Endothelial cell of umbilical vein (primary cell): ENCODE measurements around the gene COX18. TPM values are rescaled to one million over a fixed set of nuclear protein-coding genes. Genes with fewer than 3 reads are reported as not detected.

Source experiments
- BruUV-seq: library from RNA; stranded (reverse); fragments of 400-500 nt; replicated peaks from 2 replicates; lab custom pipeline; 2021; lab: Mats Ljungman, UMichigan
- CTCF ChIA-PET: fragments of 300-600, 350-600 bp; sonication (Branson Sonifier 250); formaldehyde crosslinking; loops from one replicate; lab custom pipeline; 2021; ENCODE audit warnings: antibody characterized with exemption, inconsistent platforms; lab: Charles Lee
- POLR2A ChIA-PET: fragments of 300-600, 350-600 bp; sonication (Branson Sonifier 250); formaldehyde crosslinking; loops from one replicate; lab custom pipeline; 2021; ENCODE audit warnings: antibody characterized with exemption, inconsistent platforms; lab: Charles Lee
- DNase-seq: peaks from one replicate; pipeline ENCODE4 v3.0.0-alpha.2; 2011; ENCODE audit warnings: low read depth, low spot score
- FAIRE-seq: peaks from 2 replicates; lab custom pipeline; 2011; peaks lifted over from hg19 to GRCh38; lab: Jason Lieb, UNC
- H2AFZ ChIP-seq: 2 replicates; pipeline ENCODE4 v1.6.0; 2012; ENCODE audit warnings: low read depth, low read length, control low read depth, inconsistent platforms
- H3K27ac ChIP-seq: 2 replicates; pipeline ENCODE4 v1.5.1; 2011; ENCODE audit warnings: low read depth, mild to moderate bottlenecking, control low read depth, low read length, moderate library complexity; ENCODE audit not compliant: insufficient read depth
- H3K27me3 ChIP-seq, 2 experiments: 2 replicates each; pipeline versions ENCODE4 v1.6.0 to v1.6.1; 2011; ENCODE audit warnings: low read length in 2 of 2, mixed read lengths in 1 of 2; ENCODE audit not compliant: control insufficient read depth in 2 of 2, insufficient read depth in 2 of 2
- H3K36me3 ChIP-seq, 2 experiments: 2 replicates in 1 of 2; 3 replicates in 1 of 2; pipeline ENCODE4 v1.5.1; 2011; ENCODE audit warnings: low read length in 2 of 2, mild to moderate bottlenecking in 1 of 2, moderate library complexity in 1 of 2; ENCODE audit not compliant: control insufficient read depth in 2 of 2, insufficient read depth in 2 of 2; ENCODE audit errors: extremely low read depth in 1 of 2
- H3K4me1 ChIP-seq: 3 replicates; pipeline ENCODE4 v1.5.1; 2011; ENCODE audit warnings: mild to moderate bottlenecking, low read length; ENCODE audit not compliant: control insufficient read depth, insufficient read depth; ENCODE audit errors: extremely low read depth
- H3K4me2 ChIP-seq: 2 replicates; pipeline ENCODE4 v1.6.1; 2011; ENCODE audit warnings: low read length, control low read depth, mixed read lengths; ENCODE audit not compliant: insufficient read depth
- H3K4me3 ChIP-seq, 3 experiments: fragments of 200-600 bp in 1 of 3; sonication (generic), shearing (Covaris generic) in 1 of 3; replicated peaks in 1 of 3; 2 replicates each; pipeline ENCODE4 v1.5.1; 2011 to 2016; ENCODE audit warnings: control low read depth in 3 of 3, low read length in 3 of 3, mild to moderate bottlenecking in 2 of 3, inconsistent platforms in 1 of 3, low read depth in 1 of 3, moderate library complexity in 1 of 3; ENCODE audit not compliant: insufficient read depth in 1 of 3
- H3K79me2 ChIP-seq: 2 replicates; pipeline ENCODE4 v1.6.0; 2012; ENCODE audit warnings: low read length, inconsistent platforms; ENCODE audit not compliant: control insufficient read depth, insufficient read depth
- H3K9ac ChIP-seq: replicated peaks from 2 replicates; pipeline ENCODE3; 2011; ENCODE audit warnings: low read length, control low read depth; ENCODE audit not compliant: insufficient read depth; ENCODE audit errors: extremely low read depth
- H3K9me1 ChIP-seq: replicated peaks from 3 replicates; pipeline ENCODE4 v1.6.0; 2011; ENCODE audit warnings: mild to moderate bottlenecking, low read length; ENCODE audit not compliant: control insufficient read depth, insufficient read depth; ENCODE audit errors: extremely low read depth
- H3K9me3 ChIP-seq: replicated peaks from 2 replicates; pipeline ENCODE4 v1.5.1; 2012; ENCODE audit warnings: low read length, inconsistent platforms; ENCODE audit not compliant: control insufficient read depth, insufficient read depth
- H4K20me1 ChIP-seq: replicated peaks from 2 replicates; pipeline ENCODE3; 2011; ENCODE audit warnings: mild to moderate bottlenecking, low read length; ENCODE audit not compliant: control insufficient read depth, insufficient read depth; ENCODE audit errors: extremely low read depth
- CTCF ChIP-seq, 2 donors: IDR thresholded peaks; 1 replicate in 1 of 2; 2 replicates in 1 of 2; pipeline ENCODE4 v1.5.1; 2011; ENCODE audit warnings: low read length in 2 of 2, mild to moderate bottlenecking in 2 of 2, moderate library complexity in 2 of 2, control low read depth in 1 of 2, inconsistent platforms in 1 of 2, low read depth in 1 of 2; ENCODE audit not compliant: insufficient read depth in 1 of 2; ENCODE audit errors: extremely low read depth in 1 of 2
- EZH2 ChIP-seq: IDR thresholded peaks from 2 replicates; pipeline ENCODE4 v1.6.1; 2012; ENCODE audit warnings: borderline replicate concordance, low read depth, mild to moderate bottlenecking, moderate library complexity, low read length, inconsistent platforms; ENCODE audit not compliant: severe bottlenecking
- FOS ChIP-seq: IDR thresholded peaks from 2 replicates; pipeline ENCODE4 v1.6.1; 2011; ENCODE audit warnings: mild to moderate bottlenecking, low read length, moderate library complexity, borderline replicate concordance; ENCODE audit not compliant: insufficient read depth
- GATA2 ChIP-seq: IDR thresholded peaks from 2 replicates; pipeline ENCODE4 v1.7.0; 2011; ENCODE audit warnings: low read depth, mild to moderate bottlenecking, moderate library complexity, mixed read lengths, low read length; ENCODE audit not compliant: insufficient read length, insufficient read depth
- JUN ChIP-seq: IDR thresholded peaks from 2 replicates; pipeline ENCODE4 v1.6.1; 2011; ENCODE audit warnings: borderline replicate concordance, low read depth; ENCODE audit not compliant: insufficient read length, insufficient read depth
- MAX ChIP-seq: IDR thresholded peaks from 2 replicates; pipeline ENCODE4 v1.6.1; 2011; ENCODE audit not compliant: insufficient read depth, insufficient read length
- MYC ChIP-seq: IDR thresholded peaks from one replicate; pipeline ENCODE4 v1.6.1; 2011; ENCODE audit warnings: mild to moderate bottlenecking, low read depth, low read length
- POLR2A ChIP-seq: IDR thresholded peaks from 2 replicates; pipeline ENCODE4 v1.6.1; 2012; ENCODE audit warnings: low read depth, mild to moderate bottlenecking, control low read depth, low read length
- POLR2AphosphoS5 ChIP-seq: IDR thresholded peaks from 2 replicates; pipeline ENCODE4 v1.6.1; 2012; ENCODE audit warnings: low read depth, mild to moderate bottlenecking, control low read depth, low read length, moderate library complexity; ENCODE audit not compliant: insufficient read depth
- dilution Hi-C: fragments of 300-500 bp; cut with MboI; formaldehyde crosslinking; loops from one replicate; pipeline ENCODE4 v1.15.0; 2019; ENCODE audit warnings: low sequenced_read_pairs; ENCODE audit not compliant: extremely low pct_ligation_motif_present
- intact Hi-C: fragments of 100-400 bp; cut with micrococcal nuclease; formaldehyde crosslinking; loops from one replicate; pipeline ENCODE4 v1.10.0; 2022
- polyA plus RNA-seq, 4 experiments: library from polyadenylated mRNA; depleted of rRNA in 3 of 4; stranded (reverse) in 3 of 4; unstranded in 1 of 4; fragments of >200 nt; gene quantifications; 2 replicates each; pipeline versions ENCODE4 v1.2.1 to v1.2.3, GENCODE V29; 2011 to 2012; ENCODE audit warnings: missing spikeins in 1 of 4
- total RNA-seq: library from RNA; stranded (reverse); gene quantifications from 2 replicates; pipeline ENCODE4 v1.2.3, GENCODE V29; 2021

COX18 gene
- total and polyA plus RNA-seq, 2 donors (not counting 3 experiments of a cell fraction or from before 2014, with no cell fraction given) = 11.7 to 13.0 TPM

- H3K4me1 ChIP-seq = peaks cover 5% of the 10 kb centered on the region
- no peak overlapping the region for H3K4me3 ChIP-seq
- no peaks in the 10 kb centered on the region for H3K27me3 ChIP-seq
- DNase-seq = no peak
- H3K4me2 ChIP-seq = no peak overlapping the region
- BruUV-seq = no TSS peak
- no peak overlapping the region for H3K27ac ChIP-seq
- no peaks in the 10 kb centered on the region for H4K20me1 ChIP-seq
- peaks cover 9 to 13% of the 10 kb centered on the region in 2 experiments for H3K36me3 ChIP-seq
- POLR2A ChIA-PET = no interaction called here
- TF ChIP-seq MAX (no peak), GATA2 (no peak), FOS (no peak), POLR2A (no peak), POLR2AphosphoS5 (no peak), MYC (no peak), JUN (no peak), CTCF (IDR thresholded peaks at IDR 0.05; ENCODE audit: extremely low read depth in 1 of 2, insufficient read depth in 1 of 2, low read depth in 1 of 2, low read length in 2 of 2) (no peak), EZH2 (no peak)
- H3K79me2 ChIP-seq = no peaks in the 10 kb centered on the region
- FAIRE-seq = no peak
- no peaks in the 10 kb centered on the region for H3K9me1 ChIP-seq
- no peak overlapping the region for H2AFZ ChIP-seq
- no peak overlapping the region for H3K9ac ChIP-seq
- intact Hi-C loops (no loop called here), dilution Hi-C loops (no loop called here)
- no peaks in the 10 kb centered on the region for H3K9me3 ChIP-seq
- CTCF ChIA-PET = no interaction called here
These were observed 14.1 kb downstream of the COX18 start for GRCh38 chr4:73055241-73055897.
